ENCODE data around the gene TGIF1. TPM values are rescaled to one million over a fixed set of nuclear protein-coding genes. Genes with fewer than 3 reads are reported as not detected.
"Not testable (repeated sequence)": the region's sequence is repeated elsewhere in the genome, so short reads cannot be mapped to it uniquely, and the experiment has no call there.

TGIF1 gene
- 10 to 100 TPM; 23.7 to 24.1 TPM for total RNA-seq

- peak within 1 kb of the TSS; percentile 99 for H3K27ac Mint-ChIP-seq
- H3K4me3 Mint-ChIP-seq = peak within 1 kb of the TSS; percentile 89
- DNase-seq = peak; percentile 60
- no peaks in the 10 kb centered on the region for H3K27me3 Mint-ChIP-seq (ENCODE audit: low read depth)
- intact Hi-C loops (cut with micrococcal nuclease) = loop anchor here (2.0 to 10.0 kb wide), 4 partner anchors 468 to 875 kb away; partner anchors contain the start of genes METTL4 and NDC80
- H3K9me3 Mint-ChIP-seq = no peaks in the 10 kb centered on the region
- H3K4me1 Mint-ChIP-seq (ENCODE audit: low read depth) = peaks cover 50% of the 10 kb centered on the region
- H3K36me3 Mint-ChIP-seq (ENCODE audit: low read depth) = peaks cover 13% of the 10 kb centered on the region
- CTCF ChIA-PET = interaction anchor here (0.5 to 6.1 kb wide), 6 partner anchors 89 to 200 kb away, joined by 3 to 42 read pairs (median 3); no protein-coding TSS in a partner anchor
Observed at GRCh38 chr18:3450012-3450798, at the start of gene TGIF1. TSS of gene TGIF1 (plus strand) at chr18:3450172. CDS start at chr18:3450490, 318 bp downstream.

GRCh38 chr18:3400567-3401296 is 49.2 kb upstream of the TGIF1 start:
- CTCF ChIA-PET = interaction anchor here (0.6 to 0.7 kb wide), 2 partner anchors 41 to 1486 kb away, joined by 3 to 6 read pairs; no protein-coding TSS in a partner anchor
- Mint-ChIP-seq H3K36me3 (ENCODE audit: low read depth) (no peaks in the 10 kb centered on the region), H3K27ac (no peak overlapping the region), H3K27me3 (ENCODE audit: low read depth) (no peaks in the 10 kb centered on the region), H3K4me3 (no peak overlapping the region), H3K9me3 (peaks cover 16% of the 10 kb centered on the region), H3K4me1 (ENCODE audit: low read depth) (peaks cover 14% of the 10 kb centered on the region)
- no peak for DNase-seq
- intact Hi-C loops (cut with micrococcal nuclease) = no loop called here

GRCh38 chr18:3401669-3402620 is 48.0 kb upstream of the TGIF1 start:
- Mint-ChIP-seq H3K27ac (no peak overlapping the region), H3K4me3 (no peak overlapping the region), H3K9me3 (peaks cover 16% of the 10 kb centered on the region), H3K4me1 (ENCODE audit: low read depth) (peaks cover 23% of the 10 kb centered on the region), H3K27me3 (ENCODE audit: low read depth) (no peaks in the 10 kb centered on the region), H3K36me3 (ENCODE audit: low read depth) (no peaks in the 10 kb centered on the region)
- DNase-seq = no peak
- intact Hi-C loops (cut with micrococcal nuclease) = no loop called here
- CTCF ChIA-PET = interaction anchor here (0.7 kb wide), 1 partner anchor 1487 kb away, joined by 3 read pairs; no protein-coding TSS in a partner anchor

GRCh38 chr18:3402982-3403451 is 47.0 kb upstream of the TGIF1 start:
- CTCF ChIA-PET = interaction anchor here (0.8 kb wide), 1 partner anchor 183 kb away, joined by 3 read pairs; no protein-coding TSS in a partner anchor
- no peaks in the 10 kb centered on the region for H3K27me3 Mint-ChIP-seq (ENCODE audit: low read depth)
- peaks cover 24% of the 10 kb centered on the region for H3K4me1 Mint-ChIP-seq (ENCODE audit: low read depth)
- H3K27ac Mint-ChIP-seq = no peak overlapping the region
- DNase-seq = peak; percentile 9
- intact Hi-C loops (cut with micrococcal nuclease) = no loop called here
- H3K36me3 Mint-ChIP-seq (ENCODE audit: low read depth) = no peaks in the 10 kb centered on the region
- H3K9me3 Mint-ChIP-seq = peaks cover 16% of the 10 kb centered on the region
- no peak overlapping the region for H3K4me3 Mint-ChIP-seq

GRCh38 chr18:3405713-3406112 is 44.3 kb upstream of the TGIF1 start:
- H3K4me3 Mint-ChIP-seq = no peak overlapping the region
- H3K9me3 Mint-ChIP-seq = peaks cover 10% of the 10 kb centered on the region
- DNase-seq = no peak
- peaks cover 24% of the 10 kb centered on the region for H3K4me1 Mint-ChIP-seq (ENCODE audit: low read depth)
- intact Hi-C loops (cut with micrococcal nuclease) = no loop called here
- H3K27ac Mint-ChIP-seq = no peak overlapping the region
- no peaks in the 10 kb centered on the region for H3K27me3 Mint-ChIP-seq (ENCODE audit: low read depth)
- CTCF ChIA-PET = interaction anchor here (0.8 kb wide), 1 partner anchor 243 kb away, joined by 5 read pairs; no protein-coding TSS in a partner anchor
- H3K36me3 Mint-ChIP-seq (ENCODE audit: low read depth) = no peaks in the 10 kb centered on the region

GRCh38 chr18:3408107-3408506 is 41.9 kb upstream of the TGIF1 start:
- H3K36me3 Mint-ChIP-seq (ENCODE audit: low read depth) = no peaks in the 10 kb centered on the region
- no peak overlapping the region for H3K4me3 Mint-ChIP-seq
- CTCF ChIA-PET = no interaction called here
- no peaks in the 10 kb centered on the region for H3K27me3 Mint-ChIP-seq (ENCODE audit: low read depth)
- H3K27ac Mint-ChIP-seq = no peak overlapping the region
- DNase-seq = no peak
- H3K9me3 Mint-ChIP-seq = peaks cover 5% of the 10 kb centered on the region
- intact Hi-C loops (cut with micrococcal nuclease) = no loop called here
- peaks cover 35% of the 10 kb centered on the region for H3K4me1 Mint-ChIP-seq (ENCODE audit: low read depth)

GRCh38 chr18:3409811-3410210 is 40.2 kb upstream of the TGIF1 start:
- H3K4me3 Mint-ChIP-seq = no peak overlapping the region
- CTCF ChIA-PET = interaction anchor here (0.7 to 2.3 kb wide), 5 partner anchors 45 to 349 kb away, joined by 3 to 8 read pairs (median 3); no protein-coding TSS in a partner anchor
- intact Hi-C loops (cut with micrococcal nuclease) = no loop called here
- no peak overlapping the region for H3K27ac Mint-ChIP-seq
- no peaks in the 10 kb centered on the region for H3K27me3 Mint-ChIP-seq (ENCODE audit: low read depth)
- DNase-seq = no peak
- H3K4me1 Mint-ChIP-seq (ENCODE audit: low read depth) = peaks cover 33% of the 10 kb centered on the region
- H3K9me3 Mint-ChIP-seq = peaks cover 5% of the 10 kb centered on the region
- H3K36me3 Mint-ChIP-seq (ENCODE audit: low read depth) = no peaks in the 10 kb centered on the region

GRCh38 chr18:3410273-3410672 is 39.7 kb upstream of the TGIF1 start:
- intact Hi-C loops (cut with micrococcal nuclease) = no loop called here
- Mint-ChIP-seq H3K27me3 (ENCODE audit: low read depth) (no peaks in the 10 kb centered on the region), H3K36me3 (ENCODE audit: low read depth) (no peaks in the 10 kb centered on the region), H3K4me1 (ENCODE audit: low read depth) (peaks cover 32% of the 10 kb centered on the region), H3K4me3 (no peak overlapping the region), H3K9me3 (peaks cover 3% of the 10 kb centered on the region), H3K27ac (no peak overlapping the region)
- no peak for DNase-seq
- CTCF ChIA-PET = interaction anchor here (0.7 to 2.3 kb wide), 4 partner anchors 44 to 349 kb away, joined by 3 to 8 read pairs (median 3); no protein-coding TSS in a partner anchor

GRCh38 chr18:3410876-3411275 is 39.1 kb upstream of the TGIF1 start:
- CTCF ChIA-PET = interaction anchor here (2.3 kb wide), 1 partner anchor 255 kb away, joined by 8 read pairs; no protein-coding TSS in a partner anchor
- DNase-seq; H3K4me3 Mint-ChIP-seq; H3K36me3 Mint-ChIP-seq (ENCODE audit: low read depth); H3K9me3 Mint-ChIP-seq; H3K27me3 Mint-ChIP-seq (ENCODE audit: low read depth); intact Hi-C loops (cut with micrococcal nuclease); H3K27ac Mint-ChIP-seq: not testable (repeated sequence)
- peaks cover 26% of the 10 kb centered on the region for H3K4me1 Mint-ChIP-seq (ENCODE audit: low read depth)

- H3K4me3 Mint-ChIP-seq = peak overlapping the region; percentile 24
- peaks cover 22% of the 10 kb centered on the region for H3K4me1 Mint-ChIP-seq (ENCODE audit: low read depth)
- no peak for DNase-seq
- no peaks in the 10 kb centered on the region for H3K27me3 Mint-ChIP-seq (ENCODE audit: low read depth)
- H3K27ac Mint-ChIP-seq = no peak overlapping the region
- CTCF ChIA-PET = interaction anchor here (2.3 kb wide), 1 partner anchor 255 kb away, joined by 8 read pairs; no protein-coding TSS in a partner anchor
- no peaks in the 10 kb centered on the region for H3K36me3 Mint-ChIP-seq (ENCODE audit: low read depth)
- H3K9me3 Mint-ChIP-seq = no peaks in the 10 kb centered on the region
- intact Hi-C loops (cut with micrococcal nuclease) = no loop called here
Observed at GRCh38 chr18:3411327-3411726, 38.6 kb upstream of the TGIF1 start.

- Mint-ChIP-seq H3K27ac (no peak overlapping the region), H3K9me3 (no peaks in the 10 kb centered on the region), H3K4me3 (peak overlapping the region; percentile 46), H3K27me3 (ENCODE audit: low read depth) (no peaks in the 10 kb centered on the region), H3K36me3 (ENCODE audit: low read depth) (no peaks in the 10 kb centered on the region), H3K4me1 (ENCODE audit: low read depth) (peaks cover 19% of the 10 kb centered on the region)
- CTCF ChIA-PET = interaction anchor here (0.7 kb wide), 1 partner anchor 84 kb away, joined by 3 read pairs; no protein-coding TSS in a partner anchor
- intact Hi-C loops (cut with micrococcal nuclease) = loop anchor here (1.0 kb wide), 1 partner anchor 39 kb away; no protein-coding TSS in a partner anchor
- DNase-seq = peak; percentile 35
Observed at GRCh38 chr18:3411854-3412268, 38.1 kb upstream of the TGIF1 start.
